ENCODE results near the gene DAB2. TPM values are rescaled to one million over a fixed set of nuclear protein-coding genes. Genes with fewer than 3 reads are reported as not detected.

The DAB2 gene
- total RNA-seq, 1 donor from 2014 or later: 0.79 TPM

- FAIRE-seq (no peak), DNase-seq (ENCODE audit: low read depth) (no peak)
- no peak for TF ChIP-seq CTCF (IDR thresholded peaks at IDR 0.05; ENCODE audit: insufficient read depth, low read length, severe bottlenecking)
- Histone ChIP-seq H3K36me3 (ENCODE audit: control insufficient read depth, insufficient read depth, low read length) (no peaks in the 10 kb centered on the region), H3K27me3 (ENCODE audit: control insufficient read depth, insufficient read depth, low read length) (no peaks in the 10 kb centered on the region), H3K4me3 (ENCODE audit: low read depth, low read length) (no peak overlapping the region)
These were observed 56.7 kb downstream of the DAB2 start for GRCh38 chr5:39368116-39368515.

DNA sequence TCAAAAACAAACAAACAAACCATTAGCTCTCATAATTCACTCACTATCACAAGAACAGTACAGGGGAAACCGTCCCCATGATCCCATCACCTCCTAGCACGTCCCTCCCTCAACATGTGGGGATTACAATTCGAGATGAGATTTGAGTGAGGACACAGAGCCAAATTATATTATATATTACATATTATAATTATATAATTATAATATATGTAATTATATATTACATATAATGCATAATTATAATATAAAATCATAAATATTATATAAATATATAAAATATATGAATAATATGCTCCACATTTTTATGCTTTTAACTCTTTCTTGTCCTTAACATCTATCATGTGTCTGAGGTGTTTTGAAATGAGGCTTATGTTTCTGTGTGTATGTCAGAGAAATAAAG, 57.1 kb downstream of the DAB2 start:
- DNase-seq (ENCODE audit: low read depth) (no peak), FAIRE-seq (no peak)
- no peak for TF ChIP-seq CTCF (IDR thresholded peaks at IDR 0.05; ENCODE audit: insufficient read depth, low read length, severe bottlenecking)

DNA sequence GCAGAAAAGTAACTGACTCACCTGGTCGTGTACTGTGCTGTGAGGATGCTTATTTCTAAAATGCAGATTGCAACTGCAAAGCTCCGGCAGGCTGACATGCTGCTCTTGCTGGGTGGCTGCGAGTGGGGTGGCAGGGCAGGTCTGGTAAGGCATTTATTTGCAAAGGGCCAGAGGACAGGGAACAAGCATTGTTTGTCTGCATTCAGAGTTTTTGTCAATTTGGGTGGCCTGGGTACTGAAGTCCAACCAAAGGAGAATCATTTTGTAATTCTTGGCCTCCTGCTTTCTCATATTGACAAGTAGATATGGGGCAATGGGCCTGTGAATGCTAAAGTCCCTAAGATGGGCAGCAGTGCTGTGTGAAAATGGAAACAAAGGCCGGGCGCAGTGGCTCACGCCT, 60.4 kb downstream of the DAB2 start, which contains the start of gene C9:
TSS of gene C9 (minus strand) at position 129 of the 400 bp plus-strand sequence. CDS start at position 98, 31 bp downstream.
- FAIRE-seq (no peak), DNase-seq (ENCODE audit: low read depth) (no peak)
- Histone ChIP-seq H3K36me3 (ENCODE audit: control insufficient read depth, insufficient read depth, low read length) (no peaks in the 10 kb centered on the region), H3K27me3 (ENCODE audit: control insufficient read depth, insufficient read depth, low read length) (no peaks in the 10 kb centered on the region), H3K4me3 (ENCODE audit: low read depth, low read length) (no peak within 1 kb of the TSS)
- TF ChIP-seq CTCF (IDR thresholded peaks at IDR 0.05; ENCODE audit: insufficient read depth, low read length, severe bottlenecking): no peak

More for the DNA sequence above, 57.1 kb downstream of the DAB2 start:
- H3K27me3 ChIP-seq (ENCODE audit: control insufficient read depth, insufficient read depth, low read length): no peaks in the 10 kb centered on the region
- H3K4me3 ChIP-seq (ENCODE audit: low read depth, low read length): no peak overlapping the region
- H3K36me3 ChIP-seq (ENCODE audit: control insufficient read depth, insufficient read depth, low read length): no peaks in the 10 kb centered on the region

DNA sequence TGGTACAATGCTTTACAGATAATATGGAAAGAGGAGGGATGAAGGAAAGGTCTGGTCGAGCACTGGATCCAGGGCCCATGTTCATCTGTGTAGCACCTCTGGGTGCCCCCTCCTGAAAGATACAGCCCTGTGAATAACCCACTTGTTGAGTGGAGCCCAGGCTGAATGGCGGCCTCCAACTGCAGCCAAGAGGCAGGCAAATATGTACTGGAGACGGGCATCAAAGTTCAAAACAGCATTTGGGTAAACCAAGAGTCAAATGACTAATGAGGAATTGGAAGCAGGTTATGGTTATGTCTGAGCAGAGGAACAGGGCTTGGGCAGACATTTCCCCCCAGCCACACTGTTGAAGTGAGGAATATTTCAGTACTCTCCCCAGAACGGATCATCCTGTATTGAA, 61.6 kb downstream of the DAB2 start:
- DNase-seq (ENCODE audit: low read depth): no peak
- FAIRE-seq: no peak

DNA sequence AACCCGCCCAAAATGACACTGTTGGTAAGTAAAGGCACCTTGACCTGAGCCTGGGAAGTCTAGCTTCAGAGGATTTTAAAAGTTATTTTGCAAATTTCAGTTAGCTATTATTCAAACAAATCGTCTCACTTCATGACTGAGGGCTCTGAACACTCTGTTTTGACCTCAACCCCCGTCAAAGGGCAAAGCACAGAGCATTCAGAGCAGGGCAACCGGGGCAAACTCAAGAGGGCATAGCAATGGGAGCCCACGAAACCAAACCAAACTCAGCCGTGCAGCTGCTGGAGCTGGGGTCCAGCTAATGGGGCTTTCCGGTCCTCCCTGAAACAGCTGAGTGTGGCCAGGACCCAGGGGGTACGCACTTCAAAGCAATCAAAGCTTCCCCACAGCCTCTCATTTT, 62.1 kb downstream of the DAB2 start:
- DNase-seq (ENCODE audit: low read depth) (no peak), FAIRE-seq (no peak)
- Histone ChIP-seq H3K27me3 (ENCODE audit: control insufficient read depth, insufficient read depth, low read length) (no peaks in the 10 kb centered on the region), H3K36me3 (ENCODE audit: control insufficient read depth, insufficient read depth, low read length) (no peaks in the 10 kb centered on the region), H3K4me3 (ENCODE audit: low read depth, low read length) (no peak overlapping the region)
- no peak for TF ChIP-seq CTCF (IDR thresholded peaks at IDR 0.05; ENCODE audit: insufficient read depth, low read length, severe bottlenecking)

More for the DNA sequence above, 61.6 kb downstream of the DAB2 start:
- no peaks in the 10 kb centered on the region for H3K36me3 ChIP-seq (ENCODE audit: control insufficient read depth, insufficient read depth, low read length)
- no peak for TF ChIP-seq CTCF (IDR thresholded peaks at IDR 0.05; ENCODE audit: insufficient read depth, low read length, severe bottlenecking)
- no peak overlapping the region for H3K4me3 ChIP-seq (ENCODE audit: low read depth, low read length)
- no peaks in the 10 kb centered on the region for H3K27me3 ChIP-seq (ENCODE audit: control insufficient read depth, insufficient read depth, low read length)

DNA sequence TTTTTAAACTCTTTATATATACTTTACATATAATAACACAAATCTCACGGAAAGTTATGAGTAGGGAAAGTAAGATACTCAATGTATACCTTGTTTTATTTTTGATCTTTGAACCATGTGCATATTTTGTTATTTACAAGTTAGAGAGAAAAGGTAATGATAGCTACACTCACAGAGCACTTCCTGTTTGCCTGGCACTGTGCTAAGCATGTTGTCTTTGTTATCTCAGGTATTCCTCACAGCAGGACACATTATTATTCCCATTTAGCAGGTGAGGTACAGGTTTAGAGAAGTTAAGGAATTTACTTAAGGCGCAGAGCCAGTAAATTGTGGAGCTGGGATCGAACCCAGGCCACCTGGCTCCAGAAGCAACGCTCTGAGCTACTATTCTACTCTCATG, 63.5 kb downstream of the DAB2 start:
- no peaks in the 10 kb centered on the region for H3K36me3 ChIP-seq (ENCODE audit: control insufficient read depth, insufficient read depth, low read length)
- FAIRE-seq (no peak), DNase-seq (ENCODE audit: low read depth) (peak; percentile 45)
- no peak for TF ChIP-seq CTCF (IDR thresholded peaks at IDR 0.05; ENCODE audit: insufficient read depth, low read length, severe bottlenecking)
- H3K27me3 ChIP-seq (ENCODE audit: control insufficient read depth, insufficient read depth, low read length): no peaks in the 10 kb centered on the region
- no peak overlapping the region for H3K4me3 ChIP-seq (ENCODE audit: low read depth, low read length)
